Stimulated activated CD8-positive, alpha-beta memory T cell treated with anti-CD3 and anti-CD28 coated beads, Interleukin-12 subunit alpha, Interleukin-12 subunit beta, amount 100 ng/mL, for 4 hours (primary cell): ENCODE measurements around the gene CLIC5.

Source experiments
- DNase-seq: peaks from one replicate; pipeline ENCODE4 v3.0.0-alpha.2; 2020; ENCODE audit warnings: low read depth

The CLIC5 gene

GRCh38 chr6:45964300-45964699 lies 51.4 kb downstream of the CLIC5 start:
- no peak for DNase-seq

GRCh38 chr6:45963896-45964295 lies 51.8 kb downstream of the CLIC5 start:
- no peak for DNase-seq

- DNase-seq: no peak
Measured at GRCh38 chr6:45961125-45961524, 54.5 kb downstream of the CLIC5 start.

- DNase-seq: no peak
Measured at GRCh38 chr6:45959534-45960145, 56.0 kb downstream of the CLIC5 start.

GRCh38 chr6:45956663-45957062 lies 59.0 kb downstream of the CLIC5 start:
- no peak for DNase-seq

GRCh38 chr6:45956176-45956575 lies 59.5 kb downstream of the CLIC5 start:
- DNase-seq: no peak

- no peak for DNase-seq
Measured at GRCh38 chr6:45955597-45955996, 60.1 kb downstream of the CLIC5 start.

- DNase-seq: no peak
Measured at GRCh38 chr6:45952546-45952945, 63.1 kb downstream of the CLIC5 start.

- no peak for DNase-seq
Measured at GRCh38 chr6:45952168-45952529, 63.5 kb downstream of the CLIC5 start.

- DNase-seq: no peak
Measured at GRCh38 chr6:45951321-45952167, 64.1 kb downstream of the CLIC5 start.

GRCh38 chr6:45949256-45949655 lies 66.4 kb downstream of the CLIC5 start:
- no peak for DNase-seq

- DNase-seq: no peak
Measured at GRCh38 chr6:45947807-45948206, 67.9 kb downstream of the CLIC5 start.

- DNase-seq: no peak
Measured at GRCh38 chr6:45946887-45947286, 68.8 kb downstream of the CLIC5 start.

GRCh38 chr6:45946352-45946751 lies 69.3 kb downstream of the CLIC5 start:
- DNase-seq: no peak

- no peak for DNase-seq
Measured at GRCh38 chr6:45942953-45943352, 72.7 kb downstream of the CLIC5 start.

- no peak for DNase-seq
Measured at GRCh38 chr6:45933855-45934254, 81.8 kb downstream of the CLIC5 start.

- DNase-seq: no peak
Measured at GRCh38 chr6:45931232-45931631, 84.4 kb downstream of the CLIC5 start.

- no peak for DNase-seq
Measured at GRCh38 chr6:45930420-45931040, 85.1 kb downstream of the CLIC5 start.

GRCh38 chr6:45929421-45930361 lies 86.0 kb downstream of the CLIC5 start:
- DNase-seq: no peak

GRCh38 chr6:45928721-45929305 lies 86.8 kb downstream of the CLIC5 start:
- DNase-seq: no peak

- no peak for DNase-seq
Measured at GRCh38 chr6:45927421-45928320, 88.0 kb downstream of the CLIC5 start.
